RWPE2 (cell line): ENCODE results near the gene FAM171A2.
"Not testable (repeated sequence)": the region's sequence is repeated elsewhere in the genome, so short reads cannot be mapped to it uniquely, and the experiment has no call there.

ENCODE experiments used
- ATAC-seq: fragments of 200-7000 bp; cut with Tn5 transposase; 3 replicates; pipeline ENCODE4 v1.9.1; 2021; ENCODE audit warnings: low read depth
- DNase-seq: peaks from one replicate; pipeline ENCODE4 v3.0.0-alpha.2; 2020; ENCODE audit warnings: low spot score
- H3K27ac ChIP-seq: fragments of 450-650 bp; 2 replicates; pipeline ENCODE4 v1.5.1; 2017; ENCODE audit warnings: mild to moderate bottlenecking; ENCODE audit not compliant: poor library complexity, severe bottlenecking
- H3K27me3 ChIP-seq: fragments of 250-450 bp; sonication (Bioruptor Pico); 2 replicates; pipeline ENCODE4 v1.5.1; 2021; ENCODE audit warnings: mild to moderate bottlenecking, moderate library complexity; ENCODE audit not compliant: insufficient read depth, poor library complexity, severe bottlenecking
- H3K36me3 ChIP-seq: fragments of 250-450 bp; sonication (Bioruptor Pico); 2 replicates; pipeline ENCODE4 v1.5.1; 2020; ENCODE audit warnings: low read depth, mild to moderate bottlenecking, moderate library complexity
- H3K4me1 ChIP-seq: fragments of 250-450 bp; sonication (Bioruptor Pico); 2 replicates; pipeline ENCODE4 v1.5.1; 2021; ENCODE audit warnings: mild to moderate bottlenecking, moderate library complexity; ENCODE audit not compliant: insufficient read depth, poor library complexity, severe bottlenecking
- H3K4me3 ChIP-seq: fragments of 250-450 bp; sonication (Bioruptor Pico); 2 replicates; pipeline ENCODE4 v1.5.1; 2021; ENCODE audit warnings: mild to moderate bottlenecking, moderate library complexity; ENCODE audit not compliant: severe bottlenecking
- H3K9me3 ChIP-seq: fragments of 250-450 bp; sonication (Bioruptor Pico); 2 replicates; pipeline ENCODE4 v1.5.1; 2021; ENCODE audit warnings: mild to moderate bottlenecking, moderate library complexity; ENCODE audit not compliant: severe bottlenecking
- CTCF ChIP-seq: fragments of 450-650 bp; IDR thresholded peaks from one replicate; pipeline ENCODE4 v1.5.1; 2017; ENCODE audit warnings: mild to moderate bottlenecking, moderate library complexity; ENCODE audit not compliant: poor library complexity, severe bottlenecking

Gene FAM171A2

GRCh38 chr17:44331249-44331760, 32.3 kb downstream of the FAM171A2 start:
- peak; percentile 91 for TF ChIP-seq CTCF
- ATAC-seq (no peak), DNase-seq (no peak)
- H3K9me3 ChIP-seq = no peaks in the 10 kb centered on the region
- H3K4me1 ChIP-seq = no peaks in the 10 kb centered on the region
- no peaks in the 10 kb centered on the region for H3K36me3 ChIP-seq
- H3K27ac ChIP-seq = no peak overlapping the region
- H3K4me3 ChIP-seq = no peak overlapping the region
- H3K27me3 ChIP-seq = no peaks in the 10 kb centered on the region

- H3K27me3 ChIP-seq = not testable (repeated sequence)
Measured at GRCh38 chr17:44330263-44330662, 33.4 kb downstream of the FAM171A2 start.

GRCh38 chr17:44329516-44329915, 34.1 kb downstream of the FAM171A2 start:
- not testable (repeated sequence) for H3K4me3 ChIP-seq, H3K9me3 ChIP-seq, H3K36me3 ChIP-seq, DNase-seq, H3K27me3 ChIP-seq, H3K4me1 ChIP-seq, ATAC-seq, H3K27ac ChIP-seq

More at GRCh38 chr17:44330263-44330662, 33.4 kb downstream of the FAM171A2 start:
- H3K4me1 ChIP-seq, DNase-seq, H3K36me3 ChIP-seq, ATAC-seq, H3K4me3 ChIP-seq, H3K27ac ChIP-seq, H3K9me3 ChIP-seq: not testable (repeated sequence)

GRCh38 chr17:44327715-44328449, 35.8 kb downstream of the FAM171A2 start:
- H3K4me3 ChIP-seq = no peak overlapping the region
- H3K27me3 ChIP-seq = no peaks in the 10 kb centered on the region
- no peak for ATAC-seq
- no peaks in the 10 kb centered on the region for H3K4me1 ChIP-seq
- no peaks in the 10 kb centered on the region for H3K9me3 ChIP-seq
- H3K27ac ChIP-seq = no peak overlapping the region
- DNase-seq = no peak
- TF ChIP-seq CTCF = no peak
- no peaks in the 10 kb centered on the region for H3K36me3 ChIP-seq

GRCh38 chr17:44326861-44327444, 36.7 kb downstream of the FAM171A2 start:
- TF ChIP-seq CTCF = no peak
- peak; percentile 99 for DNase-seq
- Histone ChIP-seq H3K9me3 (no peaks in the 10 kb centered on the region), H3K4me3 (no peak overlapping the region), H3K4me1 (no peaks in the 10 kb centered on the region), H3K27ac (no peak overlapping the region), H3K36me3 (peaks cover 6% of the 10 kb centered on the region), H3K27me3 (no peaks in the 10 kb centered on the region)
- peak; percentile 80 for ATAC-seq
